Vagina (tissue), 2 donors: ENCODE measurements around the gene LHX2.

Experiments
- POLR2A ChIP-seq, 2 donors: fragments of 450-650 bp; IDR thresholded peaks; one replicate each; pipeline ENCODE4 v1.6.1; 2017; ENCODE audit warnings: antibody characterized with exemption in 2 of 2, mild to moderate bottlenecking in 2 of 2, moderate library complexity in 2 of 2
- POLR2AphosphoS5 ChIP-seq, 2 donors: sonication (generic); formaldehyde crosslinking; IDR thresholded peaks; one replicate each; pipeline ENCODE4 v1.9.0; 2017; ENCODE audit warnings: antibody characterized with exemption in 2 of 2, mild to moderate bottlenecking in 2 of 2, low read depth in 1 of 2; ENCODE audit not compliant: insufficient read depth in 1 of 2
- TF ChIP-seq, protein P1 (sequence below), 3 experiments: fragments of 450-650 bp in 2 of 3; fragments of 200-600 bp in 1 of 3; sonication (generic) in 1 of 3; IDR thresholded peaks; one replicate each; pipeline ENCODE4 v1.5.1; 2017 to 2019; ENCODE audit warnings: antibody characterized with exemption in 3 of 3, mild to moderate bottlenecking in 2 of 3, moderate library complexity in 2 of 3

DNA sequence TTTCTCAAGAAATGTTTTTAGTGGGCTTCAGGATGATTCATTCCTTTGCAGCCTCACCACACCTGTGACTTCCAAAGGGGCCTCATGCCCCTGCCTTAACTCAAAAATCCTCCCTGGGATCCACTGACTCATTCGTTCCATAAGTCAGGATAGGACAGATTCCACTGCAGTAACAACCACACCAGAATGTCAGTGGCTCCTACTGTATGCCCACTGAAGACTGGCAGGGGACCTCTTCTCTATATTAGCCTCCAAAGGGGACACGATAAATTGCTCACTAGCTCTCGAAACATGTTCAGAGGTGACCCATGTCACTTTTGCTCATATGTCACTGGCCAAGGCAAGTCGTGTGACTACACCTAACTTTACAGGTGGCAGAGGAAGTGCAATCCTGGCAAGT, 25.7 kb upstream of the LHX2 start:
- TF ChIP-seq, protein P1, sequence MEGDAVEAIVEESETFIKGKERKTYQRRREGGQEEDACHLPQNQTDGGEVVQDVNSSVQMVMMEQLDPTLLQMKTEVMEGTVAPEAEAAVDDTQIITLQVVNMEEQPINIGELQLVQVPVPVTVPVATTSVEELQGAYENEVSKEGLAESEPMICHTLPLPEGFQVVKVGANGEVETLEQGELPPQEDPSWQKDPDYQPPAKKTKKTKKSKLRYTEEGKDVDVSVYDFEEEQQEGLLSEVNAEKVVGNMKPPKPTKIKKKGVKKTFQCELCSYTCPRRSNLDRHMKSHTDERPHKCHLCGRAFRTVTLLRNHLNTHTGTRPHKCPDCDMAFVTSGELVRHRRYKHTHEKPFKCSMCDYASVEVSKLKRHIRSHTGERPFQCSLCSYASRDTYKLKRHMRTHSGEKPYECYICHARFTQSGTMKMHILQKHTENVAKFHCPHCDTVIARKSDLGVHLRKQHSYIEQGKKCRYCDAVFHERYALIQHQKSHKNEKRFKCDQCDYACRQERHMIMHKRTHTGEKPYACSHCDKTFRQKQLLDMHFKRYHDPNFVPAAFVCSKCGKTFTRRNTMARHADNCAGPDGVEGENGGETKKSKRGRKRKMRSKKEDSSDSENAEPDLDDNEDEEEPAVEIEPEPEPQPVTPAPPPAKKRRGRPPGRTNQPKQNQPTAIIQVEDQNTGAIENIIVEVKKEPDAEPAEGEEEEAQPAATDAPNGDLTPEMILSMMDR (IDR thresholded peaks at IDR 0.05) = no peak
- no peak for TF ChIP-seq POLR2A (IDR thresholded peaks at IDR 0.05)
- no peak for TF ChIP-seq POLR2AphosphoS5 (IDR thresholded peaks at IDR 0.05; ENCODE audit: insufficient read depth in 1 of 2, low read depth in 1 of 2)
